HG03342 (cell line): ENCODE measurements around the gene PGA5.

Experiments
- ATAC-seq: cut with Tn5 transposase; IDR thresholded peaks from one replicate; pipeline ENCODE4 v1.9.1; 2021; ENCODE audit warnings: mild to moderate bottlenecking, moderate library complexity; ENCODE audit not compliant: unreplicated experiment

The PGA5 gene

DNA sequence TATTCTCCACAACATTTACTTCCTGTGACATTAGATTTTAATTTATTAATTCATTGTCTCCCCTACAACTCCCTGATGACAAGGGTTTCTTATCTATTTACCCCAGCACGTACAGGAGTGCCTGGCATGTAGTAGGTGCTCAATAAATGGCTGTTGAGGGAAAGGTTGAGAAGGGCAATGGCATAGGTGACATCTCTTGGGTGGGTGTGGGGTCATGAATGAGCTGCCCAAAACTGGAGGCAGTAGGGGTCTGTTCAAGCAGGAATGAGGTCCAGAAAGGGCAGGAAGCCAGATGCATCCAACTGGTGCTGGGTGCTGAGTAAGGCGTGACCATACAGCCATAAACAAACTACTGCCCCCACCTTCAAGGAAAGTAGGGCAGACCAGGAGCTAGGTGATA lies 51.4 kb downstream of the PGA5 start:
- no peak for ATAC-seq

GRCh38 chr11:61293867-61294716 lies 53.1 kb downstream of the PGA5 start:
- ATAC-seq, result peak; percentile 22

DNA sequence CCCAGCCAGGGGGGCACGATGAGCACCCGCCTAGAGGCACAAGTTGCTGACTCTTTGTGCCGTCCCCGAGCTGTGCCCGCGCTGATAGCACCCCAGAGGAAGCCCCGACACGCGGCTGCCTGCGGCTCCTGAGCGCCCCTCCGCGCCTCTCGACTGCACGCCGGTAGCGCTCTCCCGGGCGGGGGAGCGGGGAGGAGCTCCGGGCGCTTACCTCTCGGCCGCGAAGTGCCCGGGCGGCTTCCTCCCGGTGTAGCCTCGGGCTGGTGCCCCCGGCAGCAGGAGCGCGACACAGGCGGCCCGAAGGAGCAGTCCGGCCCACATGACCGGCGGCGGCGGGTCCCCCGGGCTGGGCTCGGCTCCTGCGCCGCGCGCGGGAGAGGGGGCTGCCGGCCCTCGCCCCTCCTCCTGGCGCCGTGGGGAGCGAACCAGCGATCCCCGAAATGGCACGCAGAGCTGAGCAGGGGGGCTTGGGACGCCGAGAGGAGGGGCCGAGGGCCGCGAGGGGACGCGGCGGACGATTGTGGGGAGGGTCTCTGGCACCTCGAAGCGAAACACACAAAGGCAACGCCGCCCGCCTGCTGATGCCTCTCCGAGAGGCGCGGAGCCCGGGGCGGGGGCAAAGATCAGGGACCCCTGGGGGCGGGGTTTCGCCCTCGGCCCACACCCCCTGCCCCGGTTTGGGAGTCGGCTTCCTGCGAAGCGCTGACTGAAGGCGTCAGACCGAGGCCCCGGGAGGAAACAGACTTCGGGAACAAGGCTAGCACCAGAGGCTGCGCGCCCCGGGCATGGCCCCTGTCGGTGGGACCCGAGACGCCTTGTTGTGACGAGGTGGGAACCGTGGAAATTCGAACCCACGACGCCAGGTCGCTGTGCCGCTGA lies 54.0 kb downstream of the PGA5 start, which contains the start of gene VWCE:
Gene VWCE (minus strand): TSS at position 600 of the 879 bp plus-strand sequence. CDS start 279 bp downstream, at position 321.
- peak; percentile 72 for ATAC-seq

DNA sequence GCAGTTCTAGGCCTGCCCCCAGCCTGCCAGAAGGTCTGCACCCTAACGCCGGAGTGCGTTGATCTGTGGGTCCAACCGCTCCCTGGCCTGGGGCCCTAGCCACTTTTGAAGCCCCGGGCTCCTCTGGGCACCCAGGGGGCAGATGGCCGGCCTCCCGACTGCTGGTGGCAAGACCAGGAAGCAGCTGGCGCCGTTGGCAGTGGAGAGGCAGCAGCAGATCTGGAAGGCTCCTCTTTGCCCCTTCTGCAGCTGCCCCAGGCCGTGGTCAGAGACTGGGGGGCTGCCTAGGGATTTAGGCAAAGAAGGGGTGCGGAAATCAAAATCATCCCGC lies 54.6 kb downstream of the PGA5 start:
- no peak for ATAC-seq

GRCh38 chr11:61297341-61297740 lies 56.4 kb downstream of the PGA5 start:
- ATAC-seq, result no peak

- ATAC-seq, result no peak
Measured at GRCh38 chr11:61297746-61298145, 56.8 kb downstream of the PGA5 start.

DNA sequence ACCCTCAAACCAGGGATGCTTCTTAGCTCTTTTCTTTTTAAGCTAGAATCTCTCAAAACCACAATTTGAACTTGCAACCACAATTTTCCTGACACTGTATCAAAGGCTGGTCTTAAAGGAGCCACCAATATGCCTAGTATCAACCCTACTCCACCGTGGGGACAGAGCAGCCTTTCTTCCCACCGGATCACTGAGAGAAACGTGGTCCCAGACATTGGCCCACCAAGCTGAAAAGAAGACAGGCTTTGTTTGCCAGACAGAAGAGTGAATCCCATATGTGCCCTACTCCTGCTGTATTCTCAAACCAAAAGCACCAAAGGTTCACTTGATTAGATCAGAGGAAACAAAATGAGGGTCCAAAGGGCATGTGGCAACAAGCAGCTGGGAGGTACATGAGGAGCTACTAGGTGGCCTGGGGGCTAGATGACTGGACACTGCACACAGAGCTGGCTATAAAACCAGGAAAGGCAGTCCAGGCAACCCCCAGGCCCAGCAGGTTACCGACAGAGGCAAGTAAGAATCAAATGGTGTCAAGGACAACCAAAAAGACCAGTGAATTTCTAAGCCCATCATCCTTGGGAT lies 57.8 kb downstream of the PGA5 start:
- no peak for ATAC-seq
